ENCODE data around the gene HECW1. TPM values are rescaled to one million over a fixed set of nuclear protein-coding genes. Genes with fewer than 3 reads are reported as not detected.

The HECW1 gene
- total and polyA plus RNA-seq, 2 of the 8 experiments (the other 6 are each of a cell fraction or from before 2014, with no cell fraction given), result 2.9 to 12.7 TPM

- H3K9ac ChIP-seq (replicated peaks in 1 of 4; ENCODE audit: extremely low read depth in 1 of 4, low read depth in 3 of 4, low read length in 3 of 4), result no peak overlapping the region
- H3K79me1 ChIP-seq (ENCODE audit: low read depth, low read length), result no peaks in the 10 kb centered on the region; the same call in 1 of the 2 replicates
- no peak overlapping the region for H4K8ac ChIP-seq (ENCODE audit: extremely low read depth, insufficient read depth, low read length)
- H4K20me1 ChIP-seq (replicated peaks in 1 of 2; ENCODE audit: control insufficient read depth in 1 of 2, insufficient read depth in 2 of 2, low read length in 2 of 2), result no peaks in the 10 kb centered on the region
- peaks cover 0 to 6% (median 3%) of the 10 kb centered on the region in 4 experiments; a peak in 3 of 7 replicates for H3K4me1 ChIP-seq (replicated peaks in 1 of 4; ENCODE audit: control insufficient read depth in 3 of 4, insufficient read depth in 4 of 4, low read length in 3 of 4)
- H3K36me3 ChIP-seq (ENCODE audit: control insufficient read depth in 2 of 4, insufficient read depth in 4 of 4, low read length in 3 of 4), result no peaks in the 10 kb centered on the region
- no peak overlapping the region for H2BK20ac ChIP-seq (ENCODE audit: low read length)
- no peak overlapping the region for H3K56ac ChIP-seq (replicated peaks; ENCODE audit: insufficient read length, low read depth, low read length)
- H4K91ac ChIP-seq (replicated peaks; ENCODE audit: insufficient read length, low read length), result no peak overlapping the region
- no peak overlapping the region for H4K5ac ChIP-seq (ENCODE audit: insufficient read length, low read depth, low read length)
- no peak overlapping the region for H3K14ac ChIP-seq (ENCODE audit: insufficient read length)
- CTCF ChIA-PET (ENCODE audit: partially characterized antibody), result interaction anchor here (0.7 to 1.4 kb wide), 2 partner anchors 10 to 490 kb away, joined by 3 to 4 read pairs; no protein-coding TSS in a partner anchor
- H2BK12ac ChIP-seq (ENCODE audit: low read depth, low read length), result no peak overlapping the region
- no peak overlapping the region for H2BK15ac ChIP-seq (ENCODE audit: low read length)
- H2AK5ac ChIP-seq (ENCODE audit: low read depth, low read length), result no peak overlapping the region
- H3K27me3 ChIP-seq (replicated peaks in 1 of 4; ENCODE audit: control insufficient read depth in 3 of 4, extremely low read depth in 1 of 4, insufficient read depth in 3 of 4, low read length in 3 of 4), result no peaks in the 10 kb centered on the region
- no peak overlapping the region for H3K4ac ChIP-seq (replicated peaks; ENCODE audit: insufficient read length, low read depth, low read length)
- FAIRE-seq (no peak), DNase-seq (ENCODE audit: low read depth in 1 of 2, low spot score in 2 of 2) (no peak)
- no peak overlapping the region for H3K18ac ChIP-seq (ENCODE audit: extremely low read depth, low read length)
- H2BK120ac ChIP-seq (replicated peaks; ENCODE audit: low read depth, low read length), result no peak overlapping the region
- 91% methylated on average over 2 of the region's 2 CpGs; no CpG with 5 or more reads in 1 of the 2 experiments for WGBS, 2 experiments (ENCODE audit: extremely low coverage in 1 of 2, insufficient coverage in 1 of 2, insufficient read length in 1 of 2, insufficient replicate concordance in 2 of 2, low coverage in 1 of 2, low lambda C conversion rate in 2 of 2, missing lambda C conversion rate in 1 of 2)
- no peak overlapping the region for H3K4me3 ChIP-seq (ENCODE audit: extremely low read depth in 1 of 4, insufficient read depth in 2 of 4, low read depth in 3 of 4, low read length in 4 of 4)
- H3K9me3 ChIP-seq (ENCODE audit: insufficient read depth in 2 of 2, low read depth in 1 of 2, low read length in 1 of 2), result no peaks in the 10 kb centered on the region
- H3K23ac ChIP-seq (ENCODE audit: insufficient read length), result no peak overlapping the region
- POLR2A ChIA-PET (ENCODE audit: partially characterized antibody), result interaction anchor here (0.6 kb wide), 1 partner anchor 67 kb away, joined by 4 read pairs; no protein-coding TSS in a partner anchor
- no peak overlapping the region for H3K4me2 ChIP-seq (ENCODE audit: insufficient read depth in 1 of 2, low read depth in 2 of 2, low read length in 2 of 2)
- H3K79me2 ChIP-seq (ENCODE audit: control insufficient read depth in 1 of 2, insufficient read depth in 2 of 2, low read length in 2 of 2), result no peaks in the 10 kb centered on the region
- no peak overlapping the region for H3K27ac ChIP-seq (ENCODE audit: low read depth, low read length)
- no peak overlapping the region for H2BK5ac ChIP-seq (ENCODE audit: low read depth, low read length)
- H3K23me2 ChIP-seq (ENCODE audit: low read depth, low read length), result no peaks in the 10 kb centered on the region
- no peak overlapping the region for H2AFZ ChIP-seq (ENCODE audit: low read length)
- TF ChIP-seq SRF (IDR thresholded peaks at IDR 0.05; ENCODE audit: low read depth, low read length) (no peak), ATF2 (IDR thresholded peaks at IDR 0.05; ENCODE audit: low read length) (no peak), JUN (IDR thresholded peaks at IDR 0.05; ENCODE audit: low read depth, low read length) (no peak), RAD21 (IDR thresholded peaks at IDR 0.05 in 1 of 2, conservative IDR thresholded peaks at IDR 0.05 in 1 of 2; ENCODE audit: low read depth in 2 of 2, low read length in 2 of 2) (no peak), RNF2 (IDR thresholded peaks at IDR 0.05; ENCODE audit: borderline replicate concordance, low read depth, low read length, missing control alignments, poor library complexity, severe bottlenecking) (no peak), BACH1 (IDR thresholded peaks at IDR 0.05; ENCODE audit: low read length) (no peak), ATF3 (IDR thresholded peaks at IDR 0.05; ENCODE audit: insufficient read depth, low read depth, low read length) (no peak), ASH2L (IDR thresholded peaks at IDR 0.05; ENCODE audit: low read length) (no peak), RFX5 (IDR thresholded peaks at IDR 0.05; ENCODE audit: borderline replicate concordance, low read depth, low read length) (no peak), CBX5 (IDR thresholded peaks at IDR 0.05; ENCODE audit: low read depth, low read length) (no peak), TCF12 (IDR thresholded peaks at IDR 0.05; ENCODE audit: low read depth, low read length) (no peak)
Observed at GRCh38 chr7:43232366-43232765, 119.9 kb downstream of the HECW1 start.

Data from H1 (cell line).